ENCODE measurements around the gene EFNA5. TPM values are rescaled to one million over a fixed set of nuclear protein-coding genes. Genes with fewer than 3 reads are reported as not detected.

EFNA5 gene
- total and polyA plus RNA-seq, 2 of the 13 experiments (the other 11 are each of a cell fraction or from before 2014, with no cell fraction given), result not detected

- Histone ChIP-seq H3K9ac (ENCODE audit: insufficient read depth, low read depth, low read length) (no peak overlapping the region), H3K36me3 (replicated peaks in 1 of 2; ENCODE audit: control insufficient read depth in 1 of 2, insufficient read depth in 2 of 2, low read length in 2 of 2) (no peaks in the 10 kb centered on the region), H3K27me3 (ENCODE audit: control insufficient read depth in 1 of 2, insufficient read depth in 2 of 2, low read length in 2 of 2) (no peaks in the 10 kb centered on the region; a peak in 1 of 5 replicates), H3K27ac (ENCODE audit: extremely low read length, insufficient read depth, low read length) (no peak overlapping the region), H3K4me3 (replicated peaks in 1 of 3; ENCODE audit: insufficient read depth in 1 of 3, low read depth in 2 of 3, low read length in 3 of 3) (no peak overlapping the region), H3K4me1 (ENCODE audit: insufficient read depth, low read length) (no peaks in the 10 kb centered on the region), H3K79me2 (ENCODE audit: insufficient read depth, low read length) (no peaks in the 10 kb centered on the region), H2AFZ (ENCODE audit: low read length) (no peak overlapping the region), H3K4me2 (ENCODE audit: low read depth, low read length) (no peak overlapping the region), H4K20me1 (ENCODE audit: insufficient read depth, low read length) (no peaks in the 10 kb centered on the region), H3K9me3 (ENCODE audit: low read length) (no peaks in the 10 kb centered on the region)
- TF ChIP-seq FOXK1 (CRISPR knock-in tag; IDR thresholded peaks at IDR 0.05; ENCODE audit: borderline replicate concordance, low read depth) (no peak), NCOA5 (CRISPR knock-in tag; IDR thresholded peaks at IDR 0.05) (no peak), NFKB2 (CRISPR knock-in tag; IDR thresholded peaks at IDR 0.05; ENCODE audit: borderline replicate concordance) (no peak), RNF2 (conservative IDR thresholded peaks at IDR 0.05; ENCODE audit: low read depth) (no peak), MTERF4 (CRISPR knock-in tag; IDR thresholded peaks at IDR 0.05) (no peak), ZNF782 (CRISPR knock-in tag; IDR thresholded peaks at IDR 0.05; ENCODE audit: borderline replicate concordance) (no peak), ETV5 (CRISPR knock-in tag; IDR thresholded peaks at IDR 0.05; ENCODE audit: borderline replicate concordance) (no peak), HNRNPL (IDR thresholded peaks at IDR 0.05; ENCODE audit: low read depth, low read length) (no peak), ZFP90 (CRISPR knock-in tag; IDR thresholded peaks at IDR 0.05; ENCODE audit: borderline replicate concordance) (no peak), ZNF589 (CRISPR knock-in tag; conservative IDR thresholded peaks at IDR 0.05) (no peak), TAF15 (IDR thresholded peaks at IDR 0.05; ENCODE audit: low read depth, low read length, poor library complexity, severe bottlenecking) (no peak)
- BruUV-seq (replicated peaks), result no TSS peak
- in situ Hi-C loops (cut with HindIII; ENCODE audit: extremely low pct_ligation_motif_present, low pct_unique_long_range_greater_than_20kb), result no loop called here
- ChIA-PET CTCF (ENCODE audit: low intra/inter-chr PET ratio, low total read pairs) (no interaction called here), POLR2A (no interaction called here)
- FAIRE-seq (no peak), ATAC-seq (no peak), DNase-seq (ENCODE audit: low spot score) (no peak)
- WGBS (ENCODE audit: low lambda C conversion rate), result 0% methylated on average over 2 of the region's 2 CpGs
- intact Hi-C loops (cut with micrococcal nuclease; ENCODE audit: unreplicated experiment), result no loop called here
These were observed 152.1 kb downstream of the EFNA5 start for GRCh38 chr5:107518616-107519015.

All from HepG2 (cell line).